ENCODE measurements around the gene BRSK2.

DNA sequence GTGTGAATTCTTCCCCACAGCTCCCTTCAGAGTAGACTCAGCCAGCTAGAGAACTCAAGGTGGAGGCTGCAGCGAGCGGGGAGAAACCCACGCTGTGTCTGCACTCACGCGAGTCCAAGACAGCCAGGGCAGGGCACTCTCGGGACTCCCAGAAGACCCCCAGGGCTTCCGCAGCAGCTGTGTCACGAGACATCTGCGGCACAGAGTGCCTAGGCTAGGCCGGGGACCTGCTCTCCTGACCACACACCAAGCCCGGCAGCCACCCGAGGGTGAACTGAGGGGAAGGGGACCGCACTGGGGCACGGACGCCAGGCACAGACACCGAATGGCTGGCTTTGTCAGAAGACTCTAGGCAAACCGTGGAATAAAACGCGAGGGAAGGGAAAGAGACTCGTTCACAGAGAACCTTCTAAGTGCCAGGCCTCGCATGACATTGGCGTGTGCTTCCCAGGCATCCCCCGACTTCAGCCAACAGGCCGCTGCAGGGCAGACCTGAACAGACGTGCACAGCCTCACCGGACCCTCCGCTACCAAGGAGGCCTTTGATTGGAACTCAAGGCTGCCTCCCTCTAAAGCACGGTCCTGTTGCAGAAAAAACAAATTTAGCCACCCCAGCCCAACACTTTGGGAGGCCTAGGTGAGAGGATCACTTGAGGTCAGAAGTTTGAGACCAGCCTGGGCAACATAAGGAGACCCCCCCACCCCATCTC lies 115.0 kb downstream of the BRSK2 start:
- TF ChIP-seq POLR2A (IDR thresholded peaks at IDR 0.05), result no peak
- TF ChIP-seq, protein P1, sequence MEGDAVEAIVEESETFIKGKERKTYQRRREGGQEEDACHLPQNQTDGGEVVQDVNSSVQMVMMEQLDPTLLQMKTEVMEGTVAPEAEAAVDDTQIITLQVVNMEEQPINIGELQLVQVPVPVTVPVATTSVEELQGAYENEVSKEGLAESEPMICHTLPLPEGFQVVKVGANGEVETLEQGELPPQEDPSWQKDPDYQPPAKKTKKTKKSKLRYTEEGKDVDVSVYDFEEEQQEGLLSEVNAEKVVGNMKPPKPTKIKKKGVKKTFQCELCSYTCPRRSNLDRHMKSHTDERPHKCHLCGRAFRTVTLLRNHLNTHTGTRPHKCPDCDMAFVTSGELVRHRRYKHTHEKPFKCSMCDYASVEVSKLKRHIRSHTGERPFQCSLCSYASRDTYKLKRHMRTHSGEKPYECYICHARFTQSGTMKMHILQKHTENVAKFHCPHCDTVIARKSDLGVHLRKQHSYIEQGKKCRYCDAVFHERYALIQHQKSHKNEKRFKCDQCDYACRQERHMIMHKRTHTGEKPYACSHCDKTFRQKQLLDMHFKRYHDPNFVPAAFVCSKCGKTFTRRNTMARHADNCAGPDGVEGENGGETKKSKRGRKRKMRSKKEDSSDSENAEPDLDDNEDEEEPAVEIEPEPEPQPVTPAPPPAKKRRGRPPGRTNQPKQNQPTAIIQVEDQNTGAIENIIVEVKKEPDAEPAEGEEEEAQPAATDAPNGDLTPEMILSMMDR (IDR thresholded peaks at IDR 0.05), result no peak
